AG20443 (cell line): ENCODE measurements around the gene RGS9BP.
"Not testable (repeated sequence)": the region's sequence is repeated elsewhere in the genome, so short reads cannot be mapped to it uniquely, and the experiment has no call there.

Source experiments
- DNase-seq: peaks from one replicate; pipeline ENCODE4 v3.0.0; 2012; ENCODE audit warnings: low spot score, mixed read lengths

RGS9BP gene

GRCh38 chr19:32695506-32695905 is 19.9 kb downstream of the RGS9BP start:
- not testable (repeated sequence) for DNase-seq

- DNase-seq, result not testable (repeated sequence)
These were observed 21.1 kb downstream of the RGS9BP start for GRCh38 chr19:32696771-32697170.

DNA sequence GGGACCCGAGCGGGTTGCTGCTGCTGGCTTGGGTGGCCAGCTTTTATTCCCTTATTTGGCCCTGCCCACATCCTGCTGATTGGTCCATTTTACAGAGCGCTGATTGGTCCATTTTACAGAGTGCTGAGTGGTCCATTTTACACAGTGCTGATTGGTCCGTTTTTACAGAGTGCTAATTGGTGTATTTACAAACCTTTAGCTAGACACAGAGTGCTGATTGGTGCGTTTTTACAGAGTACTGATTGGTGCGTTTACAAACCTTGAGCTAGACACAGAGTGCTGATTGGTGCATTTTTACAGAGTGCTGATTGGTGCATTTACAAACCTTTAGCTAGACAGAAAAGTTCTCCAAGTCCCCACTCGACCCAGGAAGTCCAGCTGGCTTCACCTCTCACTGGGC is 24.5 kb downstream of the RGS9BP start:
- not testable (repeated sequence) for DNase-seq

- DNase-seq, result no peak
These were observed 26.4 kb downstream of the RGS9BP start for GRCh38 chr19:32702010-32702409.

DNA sequence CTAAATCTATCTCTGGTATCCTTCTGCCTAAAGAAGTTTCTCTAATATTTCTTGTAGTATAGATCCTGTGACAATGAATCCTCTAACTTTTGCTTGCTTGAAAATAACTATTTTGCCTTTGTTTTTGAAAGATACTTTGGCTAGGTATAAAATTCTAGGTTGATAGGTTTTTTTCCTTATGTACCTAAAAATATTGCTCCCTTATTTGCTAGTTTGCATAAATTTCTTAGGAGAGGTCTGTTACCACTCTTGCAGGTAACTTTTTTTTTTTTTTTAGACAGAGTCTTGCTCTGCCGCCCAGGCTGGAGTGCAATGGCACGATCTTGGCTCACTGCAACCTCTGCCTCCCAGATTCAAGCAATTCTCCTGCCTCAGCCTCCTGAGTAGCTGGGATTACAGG is 28.4 kb downstream of the RGS9BP start:
- DNase-seq, result not testable (repeated sequence)

GRCh38 chr19:32708457-32708856 is 32.8 kb downstream of the RGS9BP start:
- DNase-seq, result no peak

- no peak for DNase-seq
These were observed 33.4 kb downstream of the RGS9BP start for GRCh38 chr19:32709032-32709431.

DNA sequence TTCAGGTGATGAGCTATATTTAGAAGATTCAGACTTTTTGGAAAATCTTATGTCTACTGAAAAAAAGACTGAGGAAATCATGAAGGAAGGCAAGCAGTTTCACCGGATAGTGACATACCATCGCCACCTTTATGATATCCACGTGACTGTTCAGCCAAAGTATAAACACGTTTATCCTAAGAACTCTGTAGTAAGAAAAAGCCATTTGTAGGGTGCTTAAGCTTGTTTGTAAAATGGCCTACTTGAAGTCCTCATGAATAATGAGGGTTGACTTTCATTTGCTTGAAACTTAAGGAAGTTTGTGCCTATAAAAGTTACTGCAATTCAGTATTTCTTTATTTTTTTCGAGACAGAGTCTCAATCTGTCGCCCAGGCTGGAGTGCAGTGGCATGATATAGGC is 36.1 kb downstream of the RGS9BP start:
- no peak for DNase-seq

DNA sequence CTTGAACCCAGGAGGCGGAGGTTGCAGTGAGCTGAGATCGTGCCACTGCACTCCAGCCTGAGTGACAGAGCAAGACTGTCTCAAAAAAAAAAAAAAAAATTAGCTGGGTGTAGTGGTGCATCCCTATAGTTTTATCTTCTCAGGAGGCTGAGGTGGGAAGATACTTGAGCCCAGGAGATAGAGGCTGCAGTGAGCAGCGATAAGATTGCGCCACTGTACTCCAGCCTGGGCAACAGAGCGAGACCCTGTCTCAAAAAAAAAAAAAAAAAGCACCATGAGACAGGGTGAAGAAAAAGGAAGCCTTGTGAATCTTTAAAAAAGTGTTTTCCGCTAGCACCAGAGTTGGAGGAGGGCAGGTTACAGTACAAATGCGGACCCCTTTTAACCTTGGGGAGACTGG is 40.6 kb downstream of the RGS9BP start:
- DNase-seq, result not testable (repeated sequence)

GRCh38 chr19:32717496-32717895 is 41.8 kb downstream of the RGS9BP start:
- no peak for DNase-seq

DNA sequence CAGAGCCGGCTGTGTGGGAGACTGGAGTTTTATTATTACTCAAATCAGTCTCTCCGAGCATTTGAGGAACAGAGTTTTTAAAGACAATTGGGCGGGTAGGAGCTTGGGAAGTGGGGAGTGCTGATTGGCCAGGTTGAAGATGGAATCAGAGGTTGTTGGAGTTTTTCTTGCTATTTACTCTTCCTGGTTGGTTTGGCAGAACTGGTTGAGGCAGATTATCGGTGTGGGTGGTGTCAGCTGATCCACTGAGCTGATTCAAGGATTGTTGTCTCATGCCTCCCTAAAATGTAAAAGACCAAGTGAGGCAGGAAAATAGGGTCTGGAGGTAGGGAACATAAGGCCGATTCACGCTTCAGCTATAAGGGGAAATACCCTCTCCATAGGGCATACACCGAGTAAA is 42.6 kb downstream of the RGS9BP start:
- no peak for DNase-seq

DNA sequence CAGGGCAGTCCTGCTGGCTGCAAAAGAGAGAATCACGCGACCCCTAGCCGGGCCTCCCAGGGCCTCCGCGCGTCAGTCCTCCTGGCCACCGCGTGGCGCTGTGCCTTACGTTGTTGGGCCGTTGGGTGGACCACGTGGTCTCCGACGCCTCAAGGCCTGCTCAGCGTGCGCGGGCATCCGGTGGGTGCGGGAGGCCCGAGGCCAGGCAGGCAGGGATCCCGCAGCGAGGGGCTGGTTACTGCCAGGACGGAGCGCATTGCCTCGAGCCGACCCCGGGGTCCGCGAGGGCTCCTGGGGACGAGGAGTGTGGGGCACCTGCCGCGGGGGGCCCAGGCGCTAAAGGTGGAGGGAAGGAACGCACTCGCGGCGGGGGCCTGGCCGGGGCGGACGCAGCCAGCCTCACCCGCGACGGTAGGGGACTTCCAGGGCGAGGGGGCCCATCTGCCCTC is 44.0 kb downstream of the RGS9BP start, which contains the start of gene TDRD12:
Gene TDRD12, plus strand, starts transcription at position 157 of the 449 bp plus-strand sequence. CDS start 306 bp downstream, outside the sequence.
- no peak for DNase-seq

- no peak for DNase-seq
These were observed 44.7 kb downstream of the RGS9BP start for GRCh38 chr19:32720216-32720935.

- DNase-seq, result no peak
These were observed 45.2 kb downstream of the RGS9BP start for GRCh38 chr19:32720936-32721250.
